ENCODE data around the gene GBA3. TPM values are rescaled to one million over a fixed set of nuclear protein-coding genes. Genes with fewer than 3 reads are reported as not detected.

Gene GBA3
- polyA plus RNA-seq, 1 experiment, result not detected

DNA sequence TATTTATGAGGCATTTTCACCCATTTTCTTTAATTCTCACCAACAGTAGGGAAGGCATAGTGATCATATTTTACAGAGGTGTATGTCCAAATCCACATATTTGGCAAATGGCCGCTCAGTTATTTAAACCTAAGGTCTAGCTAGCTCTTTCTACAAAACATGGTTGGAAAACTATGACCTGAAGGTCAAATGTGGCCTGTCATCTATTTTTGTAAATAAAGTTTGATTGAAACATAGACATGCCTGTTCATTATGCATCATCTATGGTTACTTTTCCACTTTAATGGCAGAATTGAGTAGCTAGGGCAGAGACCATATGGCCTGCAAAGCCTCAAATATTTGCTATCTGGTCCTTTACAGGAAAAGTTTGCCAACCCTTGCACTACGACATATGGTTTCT is 44.2 kb downstream of the GBA3 start:
- CTCF ChIA-PET, result no interaction called here
- H3K27ac ChIP-seq (ENCODE audit: low read depth, low read length), result no peak overlapping the region
- POLR2A ChIA-PET, result no interaction called here
- no peak for TF ChIP-seq CTCF (IDR thresholded peaks at IDR 0.05; ENCODE audit: low read depth, low read length)
- no peak overlapping the region for H3K4me3 ChIP-seq (ENCODE audit: low read depth, low read length)
- no peaks in the 10 kb centered on the region for H3K27me3 ChIP-seq (ENCODE audit: control insufficient read depth, insufficient read depth, low read length)
- DNase-seq (ENCODE audit: low read depth, low spot score), result no peak
- no peaks in the 10 kb centered on the region for H3K9me3 ChIP-seq (ENCODE audit: control insufficient read depth, insufficient read depth, low read length)

DNA sequence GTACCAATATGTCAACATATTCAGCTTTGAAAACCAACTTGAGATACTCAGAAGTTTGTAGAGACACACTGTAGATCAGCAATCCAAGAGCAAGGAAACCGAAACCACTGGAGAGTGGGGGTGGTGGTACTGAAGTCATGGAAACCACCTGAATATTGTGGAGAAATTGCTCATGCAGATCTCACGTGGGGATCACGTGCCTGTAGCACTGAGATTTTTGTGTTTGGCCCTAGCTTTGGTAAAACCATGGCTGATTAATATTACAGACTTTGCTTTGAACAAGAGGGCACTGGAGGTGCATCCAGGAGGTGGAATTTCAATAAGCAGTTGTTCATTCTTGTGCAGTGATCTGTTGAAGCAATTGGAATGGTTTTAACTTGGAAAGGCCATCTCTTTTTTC is 47.2 kb downstream of the GBA3 start:
- POLR2A ChIA-PET, result no interaction called here
- no peak overlapping the region for H3K27ac ChIP-seq (ENCODE audit: low read depth, low read length)
- no peak for TF ChIP-seq CTCF (IDR thresholded peaks at IDR 0.05; ENCODE audit: low read depth, low read length)
- no peaks in the 10 kb centered on the region for H3K9me3 ChIP-seq (ENCODE audit: control insufficient read depth, insufficient read depth, low read length)
- H3K27me3 ChIP-seq (ENCODE audit: control insufficient read depth, insufficient read depth, low read length), result no peaks in the 10 kb centered on the region
- CTCF ChIA-PET, result no interaction called here
- no peak overlapping the region for H3K4me3 ChIP-seq (ENCODE audit: low read depth, low read length)
- DNase-seq (ENCODE audit: low read depth, low spot score), result no peak

DNA sequence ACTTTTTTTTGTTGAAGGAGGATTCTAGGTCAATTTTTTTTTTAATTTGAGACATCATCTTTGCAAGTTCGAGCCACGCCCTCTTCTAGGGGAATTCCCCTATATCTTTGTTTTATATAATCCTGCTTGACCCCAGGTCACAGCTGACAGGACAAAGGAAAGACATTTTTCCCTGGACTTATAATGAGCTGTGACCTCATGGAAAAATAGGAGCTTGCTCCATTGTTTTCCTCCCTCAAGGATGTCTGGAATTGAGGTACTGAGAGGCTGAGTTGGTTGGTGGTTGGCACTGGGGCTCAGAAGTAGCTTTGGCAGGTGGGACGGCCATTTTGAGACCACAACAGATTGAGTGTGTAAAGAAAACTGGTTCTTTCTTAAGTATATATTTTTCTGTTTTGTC is 49.0 kb downstream of the GBA3 start:
- ChIA-PET CTCF (no interaction called here), POLR2A (no interaction called here)
- H3K9me3 ChIP-seq (ENCODE audit: control insufficient read depth, insufficient read depth, low read length), result no peaks in the 10 kb centered on the region
- no peak overlapping the region for H3K27ac ChIP-seq (ENCODE audit: low read depth, low read length)
- H3K27me3 ChIP-seq (ENCODE audit: control insufficient read depth, insufficient read depth, low read length), result no peaks in the 10 kb centered on the region
- DNase-seq (ENCODE audit: low read depth, low spot score), result no peak
- TF ChIP-seq CTCF (IDR thresholded peaks at IDR 0.05; ENCODE audit: low read depth, low read length), result no peak
- H3K4me3 ChIP-seq (ENCODE audit: low read depth, low read length), result no peak overlapping the region

DNA sequence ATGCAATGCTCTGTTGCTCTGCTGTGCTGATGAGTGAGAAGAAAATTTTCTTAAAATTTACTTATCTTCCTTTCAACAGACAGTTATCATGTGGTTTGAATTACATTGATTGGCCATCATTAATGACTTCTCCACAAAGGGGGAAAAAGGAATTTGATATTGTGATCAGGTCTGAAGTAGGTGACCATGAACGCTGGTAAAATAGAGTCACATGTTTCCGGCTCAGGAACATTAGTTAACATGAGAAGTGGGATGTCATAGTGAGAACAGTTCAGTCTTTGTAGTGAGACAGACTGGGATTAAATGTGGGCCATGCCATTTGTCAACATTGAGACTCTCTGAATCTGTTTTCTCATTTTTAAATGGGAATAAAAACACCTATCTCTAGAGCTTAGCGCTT is 50.6 kb downstream of the GBA3 start:
- ChIA-PET POLR2A (no interaction called here), CTCF (no interaction called here)
- no peak overlapping the region for H3K27ac ChIP-seq (ENCODE audit: low read depth, low read length)
- no peaks in the 10 kb centered on the region for H3K27me3 ChIP-seq (ENCODE audit: control insufficient read depth, insufficient read depth, low read length)
- no peak overlapping the region for H3K4me3 ChIP-seq (ENCODE audit: low read depth, low read length)
- no peak for DNase-seq (ENCODE audit: low read depth, low spot score)
- no peaks in the 10 kb centered on the region for H3K9me3 ChIP-seq (ENCODE audit: control insufficient read depth, insufficient read depth, low read length)
- TF ChIP-seq CTCF (IDR thresholded peaks at IDR 0.05; ENCODE audit: low read depth, low read length), result no peak

- no peak overlapping the region for H3K4me3 ChIP-seq (ENCODE audit: low read depth, low read length)
- ChIA-PET CTCF (no interaction called here), POLR2A (no interaction called here)
- no peak overlapping the region for H3K27ac ChIP-seq (ENCODE audit: low read depth, low read length)
- TF ChIP-seq CTCF (IDR thresholded peaks at IDR 0.05; ENCODE audit: low read depth, low read length), result no peak
- H3K27me3 ChIP-seq (ENCODE audit: control insufficient read depth, insufficient read depth, low read length), result no peaks in the 10 kb centered on the region
- H3K9me3 ChIP-seq (ENCODE audit: control insufficient read depth, insufficient read depth, low read length), result no peaks in the 10 kb centered on the region
- DNase-seq (ENCODE audit: low read depth, low spot score), result no peak
Measured at GRCh38 chr4:22744478-22745062, 51.8 kb downstream of the GBA3 start.
